Endometrial microvascular endothelial cells (primary cell): ENCODE results near the gene HEXIM1. TPM values are rescaled to one million over a fixed set of nuclear protein-coding genes. Genes with fewer than 3 reads are reported as not detected.

ENCODE experiments used
- in situ Hi-C: cut with HindIII; loops from 2 replicates; pipeline ENCODE4 v1.10.0; 2017; ENCODE audit warnings: low sequenced_read_pairs, low pct_unique_long_range_greater_than_20kb; ENCODE audit errors: inconsistent ontology term
- total RNA-seq: library from RNA; depleted of rRNA; stranded (reverse); fragments of >200 nt; gene quantifications from one replicate; pipeline ENCODE4 v1.2.3, GENCODE V29; 2015; ENCODE audit errors: inconsistent ontology term

HEXIM1 gene
- total RNA-seq, 1 donor from 2014 or later = 15.4 TPM

DNA sequence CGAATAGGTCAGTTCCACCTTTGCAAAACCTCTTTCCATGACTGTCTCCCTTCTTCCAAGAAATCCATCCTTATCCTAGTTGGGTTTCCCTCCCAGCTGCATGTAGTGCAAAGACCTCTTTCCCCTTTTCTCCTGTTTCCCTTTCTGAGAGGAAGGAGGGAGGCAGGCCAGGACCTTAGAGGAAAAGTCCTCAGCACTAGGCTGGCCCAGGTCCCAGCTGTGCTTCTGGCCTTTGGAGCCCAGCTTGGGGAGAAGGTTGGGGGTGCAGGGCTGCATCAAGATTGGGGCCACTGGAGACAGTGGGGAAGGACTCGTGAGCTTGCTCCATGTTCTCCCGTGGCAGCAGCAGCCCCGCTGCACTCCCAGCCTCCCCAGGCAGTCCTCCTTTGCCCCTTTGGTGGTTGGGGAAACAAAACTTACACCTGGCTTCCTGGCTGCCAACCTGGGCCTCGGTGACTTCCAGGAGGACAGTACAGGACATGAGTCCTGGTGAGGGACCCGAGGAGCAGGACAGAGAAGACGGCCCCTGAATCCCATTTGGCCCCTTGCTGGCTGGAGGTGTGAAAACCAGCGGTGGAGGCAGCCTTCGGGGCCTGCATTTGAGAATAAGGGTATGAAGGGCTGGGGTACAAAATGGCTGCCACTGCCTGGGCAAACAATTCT, 13.9 kb downstream of the HEXIM1 start:
- in situ Hi-C loops = no loop called here

DNA sequence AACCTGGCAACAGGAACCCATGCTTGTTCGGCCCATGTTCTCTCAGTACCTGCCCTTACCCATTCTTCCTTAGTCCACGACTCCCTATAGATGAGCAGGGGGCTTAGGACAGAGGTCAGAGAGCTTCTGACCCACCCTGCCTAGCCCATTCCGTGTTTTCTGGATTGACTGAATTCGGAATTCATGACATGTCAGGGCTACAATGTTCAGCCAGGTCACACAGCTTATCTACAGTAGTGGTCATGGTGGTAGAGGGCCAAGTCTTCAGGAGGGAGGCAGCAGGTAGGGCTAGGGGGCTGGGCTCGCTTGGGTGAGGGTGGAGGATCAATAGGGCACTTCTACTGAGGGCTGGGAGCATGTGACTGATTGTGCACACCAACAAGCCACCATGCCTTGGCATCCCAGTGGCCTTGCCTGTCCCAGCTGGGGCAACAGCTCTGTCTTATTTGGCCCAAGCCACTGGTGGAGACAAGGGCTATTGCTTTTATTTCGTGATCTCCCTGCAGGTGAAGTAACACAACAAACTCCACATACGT, 16.5 kb downstream of the HEXIM1 start:
- in situ Hi-C loops = no loop called here

DNA sequence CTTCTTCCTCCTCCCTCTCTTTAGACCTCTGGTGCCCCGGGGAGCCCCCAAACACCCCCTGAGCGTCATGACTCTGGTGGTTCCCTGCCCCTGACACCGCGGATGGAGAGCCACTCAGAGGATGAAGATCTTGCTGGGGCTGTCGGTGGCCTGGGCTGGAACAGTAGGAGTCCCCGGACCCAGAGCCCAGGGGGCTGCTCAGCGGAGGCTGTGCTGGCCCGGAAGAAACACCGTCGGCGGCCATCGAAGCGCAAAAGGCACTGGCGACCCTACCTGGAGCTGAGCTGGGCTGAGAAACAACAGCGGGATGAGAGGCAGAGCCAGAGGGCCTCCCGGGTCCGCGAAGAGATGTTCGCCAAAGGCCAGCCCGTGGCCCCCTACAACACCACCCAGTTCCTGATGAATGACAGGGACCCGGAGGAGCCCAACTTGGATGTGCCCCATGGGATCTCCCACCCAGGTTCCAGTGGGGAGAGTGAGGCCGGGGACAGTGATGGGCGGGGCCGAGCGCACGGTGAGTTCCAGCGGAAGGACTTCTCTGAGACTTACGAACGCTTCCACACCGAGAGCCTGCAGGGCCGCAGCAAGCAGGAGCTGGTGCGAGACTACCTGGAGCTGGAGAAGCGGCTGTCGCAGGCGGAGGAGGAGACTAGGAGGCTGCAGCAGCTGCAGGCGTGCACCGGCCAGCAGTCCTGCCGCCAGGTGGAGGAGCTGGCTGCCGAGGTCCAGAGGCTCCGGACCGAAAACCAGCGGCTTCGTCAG, 20.9 kb downstream of the HEXIM1 start:
- in situ Hi-C loops = no loop called here

DNA sequence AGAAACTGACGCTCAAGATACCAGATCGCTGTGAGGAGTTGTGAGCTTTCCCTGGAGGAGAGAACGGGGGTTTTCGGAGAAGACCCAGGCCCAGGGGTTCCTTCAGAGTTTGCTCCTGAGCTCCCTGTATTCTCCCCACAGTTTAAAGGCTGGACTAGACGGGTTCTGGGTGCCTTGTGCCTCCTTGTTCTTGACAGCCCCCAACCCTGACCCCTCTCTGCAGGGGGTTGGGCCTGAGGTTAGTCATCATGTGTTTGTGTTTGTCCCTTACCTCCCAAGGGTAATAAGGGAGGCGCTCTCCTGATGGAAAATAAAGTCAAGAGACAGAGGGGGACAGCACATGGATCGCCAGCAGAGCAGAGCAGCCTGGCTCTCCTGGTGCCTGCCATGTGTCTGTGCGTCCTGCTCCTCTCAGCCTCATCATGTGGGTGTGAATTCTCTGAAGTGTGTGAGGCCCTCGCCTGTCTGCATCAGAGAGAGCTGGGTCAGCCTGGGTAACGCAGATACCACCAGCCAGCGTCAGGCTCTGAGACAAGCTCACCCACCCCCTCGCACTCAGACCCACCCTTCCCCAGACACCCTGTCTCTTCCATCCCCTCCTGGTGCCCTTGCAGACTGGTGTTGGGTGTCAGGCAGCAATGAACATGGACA, 22.1 kb downstream of the HEXIM1 start:
- in situ Hi-C loops = no loop called here

DNA sequence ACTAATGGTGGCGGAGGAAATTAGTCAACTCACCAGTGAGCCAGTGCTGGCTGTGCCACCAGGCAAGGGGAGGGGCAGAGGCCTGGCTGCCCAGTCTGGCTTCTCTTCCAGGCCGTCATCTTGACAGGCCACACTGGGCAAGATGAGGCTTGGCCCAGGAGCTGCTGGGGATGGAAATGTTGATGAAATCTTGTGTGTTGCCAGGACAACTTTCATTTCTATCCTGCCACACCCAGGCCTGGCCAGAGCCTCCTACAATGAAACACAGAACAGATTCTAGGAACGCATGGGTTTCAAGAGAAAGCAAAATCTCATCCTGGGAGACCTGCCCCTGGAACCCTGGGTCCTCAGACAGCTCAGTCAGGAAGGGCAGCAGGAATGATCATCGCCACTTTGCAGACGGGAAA, 22.7 kb downstream of the HEXIM1 start:
- in situ Hi-C loops = no loop called here

DNA sequence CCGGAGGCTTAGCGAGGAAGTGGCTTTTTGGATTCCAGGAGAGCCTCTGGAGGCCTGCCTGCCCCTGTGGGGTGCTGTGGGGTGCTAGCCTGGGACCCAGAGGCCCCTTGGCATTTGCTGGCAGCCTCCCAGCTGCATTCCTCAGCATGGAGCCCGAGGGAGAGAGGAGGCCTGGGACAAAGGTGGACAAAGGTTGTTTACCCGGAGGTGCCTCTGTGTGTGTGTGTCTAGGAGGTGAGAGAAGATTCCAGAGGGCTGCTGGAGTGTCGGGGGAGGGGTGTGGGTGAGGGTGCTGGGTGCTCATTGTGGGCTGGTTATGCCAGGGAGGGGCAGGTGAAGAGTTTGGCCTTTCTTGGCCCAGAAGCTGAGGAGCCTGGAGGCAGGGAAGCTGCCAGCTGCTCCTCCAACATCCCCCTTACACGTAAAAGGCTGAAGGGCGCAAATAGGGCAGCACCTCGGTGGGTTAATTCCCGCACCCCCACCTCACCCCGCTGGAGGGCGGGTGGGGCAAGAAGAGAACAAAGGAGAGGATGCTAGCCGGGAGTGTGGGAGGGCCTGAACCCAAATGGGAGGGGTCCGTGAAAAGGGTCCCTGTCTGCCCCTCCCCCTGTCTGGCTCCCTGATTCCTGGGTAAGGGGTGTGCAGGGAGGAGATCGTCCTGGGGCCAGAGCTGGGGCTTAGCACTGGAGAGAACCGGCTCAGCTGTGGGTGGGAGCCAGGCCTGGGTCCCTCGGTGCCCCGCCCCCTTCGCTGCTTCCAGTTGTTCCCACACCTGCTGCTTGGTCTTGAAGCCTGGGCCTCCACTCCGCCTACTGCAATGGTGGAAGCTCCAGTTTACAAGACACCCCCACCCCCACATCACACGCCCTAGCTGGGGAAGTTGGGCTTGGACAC, 23.3 kb downstream of the HEXIM1 start:
- in situ Hi-C loops = no loop called here

DNA sequence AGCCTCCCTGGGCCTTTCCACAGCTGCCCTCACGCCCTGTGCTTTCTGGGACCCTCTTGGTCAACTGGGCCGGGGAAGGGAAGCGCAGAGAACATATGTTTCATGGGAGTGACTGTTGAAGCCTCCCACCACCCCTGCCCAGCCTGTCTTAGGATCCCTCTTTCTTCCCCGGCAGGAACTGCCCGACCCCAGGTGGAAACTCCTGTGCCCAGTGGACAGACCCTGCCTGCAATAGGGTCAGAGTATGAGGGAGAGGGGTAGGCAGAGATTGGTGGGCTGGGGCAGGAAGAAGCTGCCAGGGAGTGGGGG, 23.9 kb downstream of the HEXIM1 start:
- in situ Hi-C loops = no loop called here

DNA sequence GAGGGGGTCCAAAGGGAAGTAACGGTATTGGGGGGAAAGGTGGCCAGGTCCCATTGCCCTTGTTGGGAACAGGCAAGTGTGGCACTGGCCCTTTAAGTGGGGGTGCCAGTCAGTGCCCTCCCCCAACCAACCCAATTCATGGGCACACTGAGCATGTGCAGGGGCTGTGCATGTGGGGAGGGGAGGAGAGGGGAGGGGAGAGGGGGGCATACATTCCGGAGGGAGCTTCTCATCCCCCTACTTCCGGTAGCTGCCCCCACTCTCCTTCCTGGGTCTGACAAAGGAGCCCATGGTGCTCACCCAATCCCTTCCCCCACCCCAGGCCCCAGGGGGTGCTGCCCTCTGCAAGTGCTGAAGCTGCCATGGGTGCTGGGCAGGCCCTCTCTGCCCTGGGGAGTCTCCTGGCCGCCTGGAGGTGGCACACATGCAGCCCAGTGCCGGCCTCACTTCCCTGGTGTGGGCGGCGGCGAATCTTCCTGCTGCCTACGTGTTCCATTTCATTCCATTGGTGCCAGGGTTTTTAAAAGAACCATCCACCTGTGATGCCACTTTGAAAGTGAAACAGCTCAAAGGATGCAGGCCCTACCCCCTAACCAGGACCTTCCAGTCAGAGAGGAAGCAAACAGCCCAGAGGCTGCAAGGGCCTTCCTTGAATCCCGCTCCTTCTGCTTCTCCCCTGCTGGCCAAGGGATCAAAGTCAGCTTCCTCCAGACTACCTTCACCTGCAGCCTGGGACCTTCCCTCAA, 24.4 kb downstream of the HEXIM1 start:
- in situ Hi-C loops = no loop called here

DNA sequence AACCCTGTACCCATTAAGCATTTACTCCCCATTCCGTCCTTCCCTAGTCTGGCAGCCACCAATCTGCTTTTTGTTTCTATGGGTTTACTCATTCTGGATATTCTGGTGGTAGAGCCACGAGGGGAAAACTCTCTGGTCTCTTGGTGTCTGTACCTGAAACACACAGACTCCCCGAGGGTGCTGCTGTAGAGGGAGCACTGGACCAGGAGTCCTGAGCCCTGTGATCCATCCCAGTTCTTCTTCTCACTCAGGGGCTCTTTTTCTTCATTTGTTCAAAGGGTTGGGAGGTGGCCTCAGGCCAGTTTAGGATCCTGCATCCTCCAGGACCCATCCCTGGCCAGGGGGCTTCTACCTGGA, 27.5 kb downstream of the HEXIM1 start:
- in situ Hi-C loops = no loop called here

DNA sequence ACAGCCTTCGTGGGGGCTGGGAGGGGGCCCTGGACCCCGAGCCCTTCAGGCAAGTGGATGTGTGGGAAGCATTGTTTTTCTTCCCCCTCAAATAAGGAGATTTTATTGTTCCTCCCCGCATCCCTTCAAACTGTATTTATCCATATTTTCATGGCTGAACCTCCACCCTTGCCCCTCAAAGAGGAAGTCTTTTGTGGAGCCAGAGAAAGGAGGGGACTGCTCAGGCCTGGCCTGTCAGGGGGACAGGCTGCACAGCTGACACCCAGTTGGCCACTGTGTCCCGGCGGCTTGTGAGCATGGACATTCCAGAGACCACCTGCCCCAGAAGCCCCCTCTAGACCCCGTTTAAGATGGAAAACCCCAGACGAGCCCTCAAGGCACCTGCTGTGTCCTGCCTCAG, 29.3 kb downstream of the HEXIM1 start:
- in situ Hi-C loops = no loop called here

DNA sequence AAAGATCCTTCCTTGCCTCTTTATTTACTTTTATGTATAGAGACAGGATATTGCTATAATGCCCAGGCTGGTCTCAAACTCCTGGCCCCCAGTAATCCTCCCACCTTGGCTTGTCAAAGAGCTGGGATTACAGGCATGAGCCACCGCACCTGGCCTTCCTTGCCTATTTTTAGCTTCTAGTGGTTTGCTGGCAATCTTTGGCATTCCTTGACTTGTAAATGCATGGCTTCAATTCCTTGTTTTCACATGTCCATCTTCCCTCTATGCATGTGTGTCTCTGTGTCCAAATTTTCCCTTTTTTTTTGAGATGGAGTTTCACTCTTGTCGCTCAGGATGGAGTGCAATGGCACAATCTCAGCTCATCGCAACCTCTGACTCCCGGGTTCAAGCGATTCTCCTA, 35.9 kb downstream of the HEXIM1 start:
- in situ Hi-C loops = no loop called here

DNA sequence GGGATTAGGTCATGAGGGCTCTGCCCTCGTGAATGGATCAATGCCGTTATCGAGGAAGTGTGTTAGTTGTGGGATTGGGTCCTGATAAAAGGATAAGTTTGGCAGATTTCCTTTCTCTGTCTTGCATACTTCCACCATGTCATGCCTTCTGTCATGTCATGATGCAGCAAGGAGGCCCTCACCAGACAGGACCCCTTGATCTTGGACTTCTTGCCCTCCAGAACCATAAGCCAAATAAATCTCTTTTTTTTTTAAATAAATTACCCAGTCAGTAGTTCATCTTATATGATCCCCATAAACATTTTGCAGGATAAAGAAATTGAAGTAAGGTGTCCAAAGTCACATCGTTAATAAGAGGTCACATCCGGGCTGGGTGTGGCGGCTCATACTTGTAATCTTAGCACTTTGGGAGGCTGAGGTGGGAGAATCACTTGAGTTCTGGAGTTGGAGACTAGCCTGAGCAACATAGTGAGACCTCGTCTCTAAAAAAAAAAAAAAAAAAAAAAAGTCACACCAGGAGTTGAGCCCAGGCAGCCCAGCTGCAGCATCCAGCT, 38.6 kb downstream of the HEXIM1 start:
- in situ Hi-C loops = no loop called here

DNA sequence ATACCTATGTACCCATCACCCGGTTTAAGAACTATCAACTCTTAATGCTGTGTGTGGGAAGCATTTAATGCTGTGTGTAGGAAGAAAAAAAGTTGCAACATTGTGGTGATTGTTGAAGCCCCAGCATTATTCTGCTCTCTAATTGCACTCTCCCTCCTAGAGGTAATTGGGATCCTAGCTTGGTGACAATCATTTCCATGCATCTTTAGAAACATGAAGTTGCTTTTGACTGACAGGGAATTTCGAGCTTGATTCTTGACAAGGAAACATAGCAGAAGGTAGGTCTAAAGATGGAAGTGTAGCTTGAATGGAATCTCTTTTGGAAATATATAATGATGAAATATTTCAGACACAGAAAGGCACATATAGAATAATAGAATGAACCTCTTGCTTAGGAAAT, 40.7 kb downstream of the HEXIM1 start:
- in situ Hi-C loops = no loop called here

DNA sequence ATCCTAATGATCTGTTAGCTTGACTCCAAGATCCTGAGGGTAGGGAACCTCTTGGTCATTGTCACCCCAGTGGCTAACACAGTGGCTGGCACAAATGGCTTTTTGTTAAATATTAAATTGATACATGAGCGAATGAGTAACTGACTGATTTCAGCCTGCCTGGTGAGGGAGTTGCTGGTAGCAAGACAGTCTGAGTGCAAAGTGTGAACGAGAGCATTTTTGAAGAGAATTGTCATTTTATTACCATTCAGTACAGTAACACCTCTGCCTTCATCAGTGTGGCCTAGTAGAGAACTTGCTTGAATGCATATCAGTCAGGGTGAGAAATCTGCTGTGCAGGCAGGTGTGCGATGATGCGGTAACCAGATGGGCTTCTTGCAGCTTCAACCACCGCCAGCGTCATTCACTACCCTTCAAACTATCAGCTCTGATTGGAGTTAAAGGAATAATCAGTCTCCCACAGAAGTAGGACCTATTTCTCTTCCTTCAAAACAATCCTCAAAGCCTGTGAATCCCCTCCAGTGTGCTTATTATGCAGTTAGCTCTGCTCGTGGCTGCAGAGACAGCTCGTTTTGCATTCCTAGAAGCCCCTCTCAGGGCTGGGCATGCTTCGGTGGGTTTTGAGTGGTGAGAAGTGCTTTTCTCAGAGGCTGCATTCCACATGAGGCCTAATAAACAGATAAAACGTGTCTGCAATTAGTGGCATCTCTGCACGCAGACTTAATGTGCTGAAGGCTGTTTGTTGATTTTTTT, 42.4 kb downstream of the HEXIM1 start:
- in situ Hi-C loops = no loop called here

DNA sequence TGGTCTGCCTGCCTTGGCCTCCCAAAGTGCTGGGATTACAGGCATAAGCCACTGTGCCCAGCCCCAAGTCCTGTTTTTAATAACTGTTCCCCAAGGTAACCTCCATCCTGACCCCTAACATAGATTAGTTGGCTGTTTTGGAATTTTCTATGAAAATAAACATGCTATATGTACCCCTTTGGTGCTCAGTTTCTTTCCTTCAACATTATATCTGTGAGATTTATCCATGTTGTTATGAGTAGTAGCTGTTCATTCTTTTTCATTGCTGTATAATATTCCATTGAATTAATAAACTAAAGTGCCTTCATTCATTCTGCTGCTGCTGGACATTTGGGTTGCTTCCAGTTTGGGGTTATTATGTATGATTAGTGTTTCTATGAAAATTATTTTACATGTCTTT, 47.1 kb downstream of the HEXIM1 start:
- in situ Hi-C loops = no loop called here

DNA sequence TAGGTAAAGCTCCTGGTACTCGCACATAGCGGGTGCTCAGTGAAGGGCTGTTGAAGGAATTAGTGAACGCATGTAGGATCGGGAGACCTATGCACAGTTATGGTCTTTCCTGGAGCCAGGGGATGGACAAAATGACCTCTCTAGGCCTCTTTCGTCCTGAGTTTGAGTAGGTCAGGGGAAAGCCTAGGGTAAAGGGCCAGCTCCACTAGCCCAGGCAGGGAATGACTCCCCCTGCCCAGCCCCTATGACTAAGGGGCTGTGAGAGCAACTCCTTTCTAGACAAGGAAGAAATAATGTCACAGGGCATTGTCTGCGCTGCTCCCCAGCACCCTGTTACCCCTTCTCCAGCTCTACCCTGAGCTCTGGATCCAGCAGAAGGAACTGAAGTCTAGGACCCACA, 48.8 kb downstream of the HEXIM1 start:
- in situ Hi-C loops = no loop called here

DNA sequence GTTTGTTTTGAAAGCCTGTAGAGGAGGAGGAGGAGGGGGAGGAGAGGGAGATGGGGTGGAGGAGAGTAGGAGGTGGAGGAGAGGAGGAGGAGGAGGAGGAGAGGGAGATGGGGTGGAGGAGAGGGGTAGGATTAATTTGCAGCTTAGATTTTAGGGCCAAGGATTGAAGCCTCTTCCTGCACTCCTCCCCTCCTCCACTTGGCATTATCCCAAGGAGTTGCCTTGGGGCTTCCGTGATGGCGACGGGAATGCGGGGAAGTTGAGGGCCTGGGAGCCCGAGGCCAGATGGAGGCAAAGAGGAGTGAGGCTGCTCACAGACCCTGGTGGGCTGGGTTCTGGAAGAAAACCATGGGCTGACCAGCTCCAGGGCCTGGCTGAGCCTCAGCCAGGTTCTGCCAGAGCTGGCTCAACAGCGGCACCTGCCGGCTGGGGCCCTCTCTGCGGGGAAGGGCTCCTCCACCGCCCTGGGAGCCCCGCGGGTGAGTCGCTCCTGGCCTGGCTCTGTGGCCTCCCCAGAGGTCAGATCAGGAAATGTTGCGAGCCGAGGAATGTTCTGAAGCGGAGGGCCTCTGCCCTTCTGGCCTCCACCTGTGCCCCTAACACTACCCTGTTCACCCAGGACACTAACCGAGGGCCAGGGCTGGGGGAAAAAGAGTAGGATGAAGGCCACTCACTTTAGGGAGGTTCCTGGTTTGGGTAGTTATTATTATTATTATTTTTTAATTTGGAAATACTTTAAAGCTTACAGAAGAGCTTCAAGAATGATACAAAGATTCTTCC, 49.5 kb downstream of the HEXIM1 start:
- in situ Hi-C loops = no loop called here
